CD4-positive, alpha-beta memory T cell (primary cell): Measurements from ENCODE around the gene BANF2. TPM values are rescaled to one million over a fixed set of nuclear protein-coding genes. Genes with fewer than 3 reads are reported as not detected.

Experiments used
- CTCF ChIA-PET: fragments of 350-600 bp; sonication (Branson Sonifier 250); formaldehyde crosslinking; loops from one replicate; lab custom pipeline; 2021; ENCODE audit warnings: inconsistent platforms; ENCODE audit not compliant: partially characterized antibody; lab: Charles Lee
- POLR2A ChIA-PET: fragments of 350-600 bp; sonication (Branson Sonifier 250); formaldehyde crosslinking; loops from one replicate; lab custom pipeline; 2021; ENCODE audit not compliant: partially characterized antibody; lab: Charles Lee
- DNase-seq, 5 donors: peaks; one replicate each; pipeline versions ENCODE4 v3.0.0 to v3.0.0-alpha.2; 2020 to 2022; ENCODE audit warnings: mixed read lengths in 1 of 5
- H3K27ac ChIP-seq: one replicate; pipeline ENCODE4 v1.7.0; 2013; ENCODE audit warnings: low read depth, low read length
- H3K27me3 ChIP-seq: 2 replicates; pipeline ENCODE4 v1.7.0; 2013; ENCODE audit warnings: mild to moderate bottlenecking, low read length, moderate library complexity; ENCODE audit not compliant: insufficient read depth
- H3K36me3 ChIP-seq: 2 replicates; pipeline ENCODE4 v1.7.0; 2013; ENCODE audit warnings: mild to moderate bottlenecking, low read length, moderate library complexity; ENCODE audit not compliant: insufficient read depth
- H3K4me1 ChIP-seq: 2 replicates; pipeline ENCODE4 v1.7.0; 2013; ENCODE audit warnings: mild to moderate bottlenecking, low read length, moderate library complexity; ENCODE audit not compliant: insufficient read depth
- H3K4me3 ChIP-seq, 2 donors: one replicate each; pipeline ENCODE4 v1.7.0; 2013; ENCODE audit warnings: low read length in 2 of 2, mild to moderate bottlenecking in 1 of 2
- H3K9me3 ChIP-seq, 2 donors: one replicate each; pipeline ENCODE4 v1.7.0; 2013; ENCODE audit warnings: low read length in 2 of 2, control low read depth in 1 of 2; ENCODE audit not compliant: control insufficient read depth in 1 of 2
- H3K27ac Mint-ChIP-seq, 7 donors: one replicate each; pipeline ENCODE4 v1.8.0; 2020 to 2021; ENCODE audit warnings: mixed read lengths in 7 of 7, mild to moderate bottlenecking in 6 of 7, inconsistent platforms in 3 of 7, moderate library complexity in 3 of 7
- H3K27me3 Mint-ChIP-seq, 2 donors: one replicate each; pipeline ENCODE4 v1.8.0; 2020 to 2021; ENCODE audit warnings: mixed read lengths in 2 of 2
- H3K36me3 Mint-ChIP-seq, 2 donors: one replicate each; pipeline ENCODE4 v1.8.0; 2020 to 2021; ENCODE audit warnings: mixed read lengths in 2 of 2, inconsistent platforms in 1 of 2, mild to moderate bottlenecking in 1 of 2
- H3K4me1 Mint-ChIP-seq, 4 donors: one replicate each; pipeline ENCODE4 v1.8.0; 2020 to 2021; ENCODE audit warnings: mixed read lengths in 4 of 4, mild to moderate bottlenecking in 1 of 4
- H3K4me3 Mint-ChIP-seq, 8 donors: one replicate each; pipeline ENCODE4 v1.8.0; 2020 to 2021; ENCODE audit warnings: mixed read lengths in 8 of 8, mild to moderate bottlenecking in 7 of 8, moderate library complexity in 6 of 8, inconsistent platforms in 3 of 8
- H3K9me3 Mint-ChIP-seq, 8 donors: one replicate each; pipeline ENCODE4 v1.8.0; 2020 to 2021; ENCODE audit warnings: mixed read lengths in 8 of 8, mild to moderate bottlenecking in 5 of 8, inconsistent platforms in 3 of 8, moderate library complexity in 1 of 8
- intact Hi-C: fragments of 100-400 bp; cut with micrococcal nuclease; formaldehyde crosslinking; loops from one replicate; pipeline ENCODE4 v1.15.1; 2023
- polyA plus RNA-seq, 2 donors: library from polyadenylated mRNA; unstranded; fragments of 300-500 nt; fragmentation: Illumina TruSeq; gene quantifications; one replicate each; pipeline ENCODE4 v1.2.3, GENCODE V29; 2021
- total RNA-seq, 2 experiments: library from RNA; stranded (reverse); gene quantifications; one replicate each; pipeline ENCODE4 v1.2.3, GENCODE V29; 2021

The BANF2 gene
- total and polyA plus RNA-seq, 4 experiments from 2014 or later, result not detected

DNA sequence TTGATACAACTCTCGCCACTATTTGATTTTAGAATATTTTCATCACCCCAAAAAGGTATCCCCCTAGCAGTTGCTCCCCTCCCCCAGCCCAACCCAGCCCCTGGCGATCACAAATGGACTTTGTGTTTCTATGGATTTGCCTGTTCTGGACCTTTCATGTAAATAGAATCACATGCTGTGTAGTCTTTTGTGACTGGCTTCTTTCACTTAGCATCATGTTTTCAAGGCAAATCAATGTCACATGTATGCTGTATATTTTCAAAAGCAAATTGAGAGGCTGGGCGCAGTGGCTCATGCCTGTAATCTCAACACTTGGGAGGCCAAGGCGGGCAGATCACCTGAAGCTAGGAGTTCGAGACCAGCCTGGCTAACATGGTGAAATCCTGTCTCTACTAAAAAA is 48.5 kb downstream of the BANF2 start:
- no peak overlapping the region for H3K27ac ChIP-seq
- no peak for DNase-seq
- POLR2A ChIA-PET, result no interaction called here
- H3K9me3 Mint-ChIP-seq, result peaks cover 0 to 2% (median 0%) of the 10 kb centered on the region in 8 donors
- no peaks in the 10 kb centered on the region for H3K27me3 ChIP-seq
- intact Hi-C loops, result no loop called here
- H3K4me1 Mint-ChIP-seq, result no peaks in the 10 kb centered on the region
- H3K4me3 Mint-ChIP-seq, result no peak overlapping the region
- no peak overlapping the region for H3K27ac Mint-ChIP-seq
- no peaks in the 10 kb centered on the region for H3K36me3 ChIP-seq
- CTCF ChIA-PET, result no interaction called here
- peaks cover 6 to 8% of the 10 kb centered on the region in 2 donors for H3K27me3 Mint-ChIP-seq
- H3K36me3 Mint-ChIP-seq, result no peaks in the 10 kb centered on the region
- H3K4me3 ChIP-seq, result no peak overlapping the region
- no peaks in the 10 kb centered on the region for H3K9me3 ChIP-seq
- H3K4me1 ChIP-seq, result no peaks in the 10 kb centered on the region

GRCh38 chr20:17749626-17749977 is 49.8 kb downstream of the BANF2 start:
- H3K4me1 Mint-ChIP-seq, result no peaks in the 10 kb centered on the region
- no peaks in the 10 kb centered on the region for H3K36me3 ChIP-seq
- H3K36me3 Mint-ChIP-seq, result no peaks in the 10 kb centered on the region
- H3K4me3 ChIP-seq, result no peak overlapping the region
- no peak for DNase-seq
- intact Hi-C loops, result no loop called here
- no peaks in the 10 kb centered on the region for H3K9me3 ChIP-seq
- H3K4me3 Mint-ChIP-seq, result no peak overlapping the region
- peaks cover 0 to 2% (median 0%) of the 10 kb centered on the region in 8 donors for H3K9me3 Mint-ChIP-seq
- H3K27me3 ChIP-seq, result no peaks in the 10 kb centered on the region
- ChIA-PET POLR2A (no interaction called here), CTCF (no interaction called here)
- H3K27ac Mint-ChIP-seq, result no peak overlapping the region
- H3K4me1 ChIP-seq, result no peaks in the 10 kb centered on the region
- no peak overlapping the region for H3K27ac ChIP-seq
- peaks cover 10 to 12% of the 10 kb centered on the region in 2 donors for H3K27me3 Mint-ChIP-seq

DNA sequence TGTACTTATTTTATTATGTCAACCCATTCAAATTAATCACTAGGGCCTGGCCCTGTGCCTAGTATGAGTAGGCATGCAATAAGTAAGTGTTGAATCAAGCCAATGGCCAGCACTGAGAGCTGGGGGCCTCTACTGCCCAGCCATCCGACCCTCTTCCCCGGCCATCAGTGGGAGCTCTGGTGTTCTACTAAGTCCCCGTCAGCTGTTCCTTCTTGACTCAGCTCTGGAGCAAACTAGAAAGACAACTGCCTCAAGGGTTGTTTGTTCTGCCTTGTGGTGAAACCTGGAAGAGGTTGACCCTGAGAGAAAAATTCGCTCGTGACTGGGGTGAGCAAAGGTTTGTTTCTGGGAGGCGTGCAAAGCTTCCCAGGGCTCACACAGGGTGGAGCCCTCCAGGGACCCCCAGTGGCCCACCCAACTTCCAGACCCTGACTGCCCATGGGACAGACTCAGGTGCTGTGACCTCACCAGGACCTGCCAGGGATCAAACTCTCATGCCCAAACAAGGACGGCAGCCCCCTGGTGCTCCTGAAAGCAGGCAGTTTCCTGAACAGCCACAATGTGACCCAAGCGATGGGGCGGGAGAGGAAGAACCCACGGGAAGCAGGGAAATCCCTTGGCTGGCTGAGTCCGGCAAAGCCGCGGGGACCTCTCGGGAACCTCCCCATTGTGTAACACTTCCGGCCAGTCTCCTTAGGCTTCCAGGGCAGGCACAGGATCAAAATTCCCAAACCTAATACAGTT is 50.4 kb downstream of the BANF2 start:
- Histone ChIP-seq H3K36me3 (no peaks in the 10 kb centered on the region), H3K9me3 (no peaks in the 10 kb centered on the region), H3K4me3 (no peak overlapping the region), H3K27ac (no peak overlapping the region), H3K4me1 (no peaks in the 10 kb centered on the region), H3K27me3 (no peaks in the 10 kb centered on the region)
- CTCF ChIA-PET, result no interaction called here
- no peak for DNase-seq
- intact Hi-C loops, result no loop called here
- Mint-ChIP-seq H3K27ac (no peak overlapping the region), H3K9me3 (peaks cover 0 to 2% (median 0%) of the 10 kb centered on the region in 8 donors), H3K4me1 (no peaks in the 10 kb centered on the region), H3K4me3 (no peak overlapping the region), H3K36me3 (no peaks in the 10 kb centered on the region), H3K27me3 (peaks cover 10 to 12% of the 10 kb centered on the region in 2 donors)
- POLR2A ChIA-PET, result no interaction called here

DNA sequence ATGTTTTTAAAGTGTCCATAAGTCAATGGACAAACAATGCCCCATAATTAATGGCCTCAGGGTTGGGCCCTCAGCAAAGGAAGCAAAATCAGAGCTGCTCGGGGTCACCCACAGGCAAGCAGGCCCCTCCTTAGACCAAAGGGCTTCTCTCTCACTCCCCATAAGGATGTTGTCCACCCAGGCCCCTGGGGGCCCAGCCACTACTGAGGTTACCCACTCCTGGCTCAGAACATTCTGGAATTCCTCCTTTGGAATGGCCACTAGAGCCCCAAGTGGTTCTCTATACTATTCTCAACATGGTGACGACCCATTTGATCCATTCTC is 50.9 kb downstream of the BANF2 start:
- Histone ChIP-seq H3K27ac (no peak overlapping the region), H3K36me3 (no peaks in the 10 kb centered on the region), H3K4me3 (no peak overlapping the region), H3K4me1 (no peaks in the 10 kb centered on the region), H3K27me3 (no peaks in the 10 kb centered on the region), H3K9me3 (no peaks in the 10 kb centered on the region)
- Mint-ChIP-seq H3K27me3 (peaks cover 12 to 13% of the 10 kb centered on the region in 2 donors), H3K4me3 (no peak overlapping the region), H3K27ac (no peak overlapping the region), H3K9me3 (peaks cover 0 to 2% (median 0%) of the 10 kb centered on the region in 8 donors), H3K4me1 (no peaks in the 10 kb centered on the region), H3K36me3 (no peaks in the 10 kb centered on the region)
- POLR2A ChIA-PET, result no interaction called here
- DNase-seq, result no peak
- intact Hi-C loops, result no loop called here
- CTCF ChIA-PET, result no interaction called here

- Mint-ChIP-seq H3K27ac (no peak overlapping the region), H3K4me1 (no peaks in the 10 kb centered on the region), H3K4me3 (no peak overlapping the region), H3K27me3 (peaks cover 12 to 18% of the 10 kb centered on the region in 2 donors), H3K9me3 (peaks cover 0 to 2% (median 0%) of the 10 kb centered on the region in 8 donors), H3K36me3 (no peaks in the 10 kb centered on the region)
- no peaks in the 10 kb centered on the region for H3K4me1 ChIP-seq
- no peaks in the 10 kb centered on the region for H3K9me3 ChIP-seq
- ChIA-PET CTCF (no interaction called here), POLR2A (no interaction called here)
- intact Hi-C loops, result no loop called here
- H3K27me3 ChIP-seq, result no peaks in the 10 kb centered on the region
- no peaks in the 10 kb centered on the region for H3K36me3 ChIP-seq
- no peak overlapping the region for H3K4me3 ChIP-seq
- no peak for DNase-seq
- H3K27ac ChIP-seq, result no peak overlapping the region
Observed at GRCh38 chr20:17751640-17752039, 51.9 kb downstream of the BANF2 start.

GRCh38 chr20:17752459-17752858 is 52.7 kb downstream of the BANF2 start:
- Mint-ChIP-seq H3K27me3 (peaks cover 12 to 20% of the 10 kb centered on the region in 2 donors), H3K9me3 (peaks cover 0 to 3% (median 0%) of the 10 kb centered on the region in 8 donors), H3K4me1 (no peaks in the 10 kb centered on the region), H3K27ac (no peak overlapping the region), H3K4me3 (no peak overlapping the region), H3K36me3 (no peaks in the 10 kb centered on the region)
- no peaks in the 10 kb centered on the region for H3K27me3 ChIP-seq
- no peak overlapping the region for H3K27ac ChIP-seq
- H3K9me3 ChIP-seq, result no peaks in the 10 kb centered on the region
- no peak for DNase-seq
- ChIA-PET POLR2A (no interaction called here), CTCF (interaction anchor here (0.5 to 0.7 kb wide), 2 partner anchors 146 to 236 kb away, joined by 3 read pairs; no protein-coding TSS in a partner anchor)
- no peaks in the 10 kb centered on the region for H3K4me1 ChIP-seq
- H3K36me3 ChIP-seq, result no peaks in the 10 kb centered on the region
- H3K4me3 ChIP-seq, result no peak overlapping the region
- intact Hi-C loops, result no loop called here

- H3K4me3 Mint-ChIP-seq, result no peak overlapping the region
- no peak for DNase-seq
- peaks cover 2 to 6% of the 10 kb centered on the region in 2 donors for H3K36me3 Mint-ChIP-seq
- H3K4me1 Mint-ChIP-seq, result no peaks in the 10 kb centered on the region
- peaks cover 0 to 5% of the 10 kb centered on the region in 2 donors for H3K9me3 ChIP-seq
- no peak overlapping the region for H3K27ac Mint-ChIP-seq
- POLR2A ChIA-PET, result no interaction called here
- intact Hi-C loops, result no loop called here
- CTCF ChIA-PET, result no interaction called here
- peaks cover 14 to 20% of the 10 kb centered on the region in 2 donors for H3K27me3 Mint-ChIP-seq
- H3K9me3 Mint-ChIP-seq, result peaks cover 5 to 13% (median 7%) of the 10 kb centered on the region in 8 donors
- no peaks in the 10 kb centered on the region for H3K4me1 ChIP-seq
- no peaks in the 10 kb centered on the region for H3K27me3 ChIP-seq
- no peak overlapping the region for H3K4me3 ChIP-seq
- H3K27ac ChIP-seq, result no peak overlapping the region
- H3K36me3 ChIP-seq, result no peaks in the 10 kb centered on the region
Observed at GRCh38 chr20:17753516-17753915, 53.8 kb downstream of the BANF2 start.
